Neural cell (in vitro differentiated cells): ENCODE measurements around the gene PROKR2. TPM values are rescaled to one million over a fixed set of nuclear protein-coding genes. Genes with fewer than 3 reads are reported as not detected.

Experiments used
- H2AFZ ChIP-seq: fragments of 200-600, 300-800 bp; sonication (generic), shearing (Covaris generic); 2 replicates; pipeline ENCODE4 v1.6.0; 2014; ENCODE audit warnings: low read depth, mild to moderate bottlenecking, antibody characterized with exemption, low read length, moderate library complexity
- H3F3A ChIP-seq: fragments of 200-600 bp; shearing (Covaris generic); 2 replicates; pipeline ENCODE4 v1.6.1; 2016; ENCODE audit warnings: mild to moderate bottlenecking, moderate library complexity, mixed read lengths, antibody characterized with exemption, low read length; ENCODE audit not compliant: insufficient read depth, poor library complexity, severe bottlenecking
- H3K27ac ChIP-seq: fragments of 200-600, 300-800 bp; sonication (generic), shearing (Covaris generic); 2 replicates; pipeline ENCODE4 v1.5.1; 2014; ENCODE audit warnings: mild to moderate bottlenecking, low read length, moderate library complexity
- H3K27me3 ChIP-seq: fragments of 300-800, 200-600 bp; sonication (generic), shearing (Covaris generic); 2 replicates; pipeline ENCODE4 v1.6.0; 2014; ENCODE audit warnings: mild to moderate bottlenecking, low read depth, low read length, moderate library complexity; ENCODE audit not compliant: insufficient read depth
- H3K36me3 ChIP-seq: fragments of 300-800, 200-600 bp; sonication (generic), shearing (Covaris generic); 2 replicates; pipeline ENCODE4 v1.5.1; 2014; ENCODE audit warnings: mild to moderate bottlenecking, antibody characterized with exemption, low read length, moderate library complexity; ENCODE audit not compliant: insufficient read depth
- H3K4me2 ChIP-seq: fragments of 300-800, 200-600 bp; sonication (generic), shearing (Covaris generic); 2 replicates; pipeline ENCODE4 v1.6.0; 2014; ENCODE audit warnings: mild to moderate bottlenecking, low read length
- H3K4me3 ChIP-seq: fragments of 300-800, 200-600 bp; sonication (generic), shearing (Covaris generic); 2 replicates; pipeline ENCODE4 v1.5.1; 2014; ENCODE audit warnings: mild to moderate bottlenecking, low read length, moderate library complexity
- H3K79me2 ChIP-seq: fragments of 200-600 bp; shearing (Covaris generic); replicated peaks from 2 replicates; pipeline ENCODE4 v1.6.0; 2014; ENCODE audit warnings: mild to moderate bottlenecking, low read length, moderate library complexity; ENCODE audit not compliant: insufficient read depth
- H3K9ac ChIP-seq: fragments of 300-800, 200-600 bp; sonication (generic), shearing (Covaris generic); 2 replicates; pipeline ENCODE4 v1.6.1; 2016; ENCODE audit warnings: mild to moderate bottlenecking, low read length, mixed read lengths
- H3K9me2 ChIP-seq: fragments of 200-600 bp; shearing (Covaris generic); 2 replicates; pipeline ENCODE4 v1.6.1; 2016; ENCODE audit warnings: mild to moderate bottlenecking, low read length, mixed read lengths; ENCODE audit not compliant: insufficient read depth
- H3K9me3 ChIP-seq: fragments of 200-600, 300-800 bp; sonication (generic), shearing (Covaris generic); 2 replicates; pipeline ENCODE4 v1.6.1; 2016; ENCODE audit warnings: mild to moderate bottlenecking, mixed run types, low read length, moderate library complexity, mixed read lengths
- H4K20me1 ChIP-seq: fragments of 200-600 bp; shearing (Covaris generic); 2 replicates; pipeline ENCODE4 v1.6.1; 2016; ENCODE audit warnings: mild to moderate bottlenecking, mixed run types; ENCODE audit not compliant: insufficient read depth
- EP300 ChIP-seq: fragments of 450-650 bp; conservative IDR thresholded peaks from 2 replicates; pipeline ENCODE4 v1.6.1; 2014; ENCODE audit warnings: antibody characterized with exemption, mild to moderate bottlenecking, moderate library complexity; ENCODE audit not compliant: poor library complexity, severe bottlenecking
- EZH2 ChIP-seq: fragments of 200-600, 300-800 bp; shearing (Covaris generic), sonication (generic); IDR thresholded peaks from 2 replicates; pipeline ENCODE4 v1.6.1; 2014; ENCODE audit warnings: antibody characterized with exemption, low read length, borderline replicate concordance, mild to moderate bottlenecking; ENCODE audit not compliant: insufficient read depth, poor library complexity, severe bottlenecking
- MXI1 ChIP-seq: fragments of 450-650 bp; conservative IDR thresholded peaks from 2 replicates; pipeline ENCODE4 v1.6.1; 2014; ENCODE audit warnings: antibody characterized with exemption, mild to moderate bottlenecking; ENCODE audit not compliant: poor library complexity, severe bottlenecking
- POLR2AphosphoS5 ChIP-seq: IDR thresholded peaks from 2 replicates; pipeline ENCODE4 v1.6.1; 2012
- RAD21 ChIP-seq: fragments of 450-650 bp; conservative IDR thresholded peaks from 2 replicates; pipeline ENCODE4 v1.6.1; 2014; ENCODE audit warnings: antibody characterized with exemption, mild to moderate bottlenecking, moderate library complexity
- SMC3 ChIP-seq: fragments of 450-650 bp; conservative IDR thresholded peaks from 2 replicates; pipeline ENCODE4 v1.6.1; 2014; ENCODE audit warnings: antibody characterized with exemption, mild to moderate bottlenecking, moderate library complexity; ENCODE audit not compliant: poor library complexity
- TAF1 ChIP-seq: IDR thresholded peaks from 2 replicates; pipeline ENCODE4 v1.6.1; 2012; ENCODE audit warnings: low read depth
- polyA minus RNA-seq: library from RNA; depleted of rRNA, polyadenylated mRNA; stranded (reverse); fragments of >200 nt; gene quantifications from 2 replicates; pipeline ENCODE4 v1.2.3, GENCODE V29; 2014
- polyA plus RNA-seq: library from polyadenylated mRNA; depleted of rRNA; stranded (reverse); fragments of >200 nt; gene quantifications from 2 replicates; pipeline ENCODE4 v1.2.3, GENCODE V29; 2014
- TF ChIP-seq, protein P1 (sequence below): IDR thresholded peaks from 2 replicates; pipeline ENCODE4 v1.6.1; 2012; ENCODE audit warnings: borderline replicate concordance
- TF ChIP-seq, protein P2 (sequence below): fragments of 450-650 bp; IDR thresholded peaks from 2 replicates; pipeline ENCODE4 v1.5.1; 2014; ENCODE audit warnings: antibody characterized with exemption, mild to moderate bottlenecking, moderate library complexity; ENCODE audit not compliant: poor library complexity, severe bottlenecking

PROKR2 gene
- not detected in 2 replicates for polyA plus RNA-seq
- polyA minus RNA-seq: not detected in 2 replicates

GRCh38 chr20:5316188-5317158, at the start of gene PROKR2:
TSS of gene PROKR2 (minus strand) at chr20:5316954. CDS start at chr20:5314369, 2,585 bp downstream.
- Histone ChIP-seq H3K9me3 (no peaks in the 10 kb centered on the region), H3K4me2 (peak within 1 kb of the TSS; percentile 38), H3K79me2 (no peaks in the 10 kb centered on the region), H3K36me3 (no peaks in the 10 kb centered on the region), H3F3A (no peaks in the 10 kb centered on the region), H3K27ac (no peak within 1 kb of the TSS), H3K27me3 (peaks cover 58% of the 10 kb centered on the region), H3K9ac (peak within 1 kb of the TSS; percentile 44), H3K9me2 (no peaks in the 10 kb centered on the region), H3K4me3 (peak within 1 kb of the TSS; percentile 78), H4K20me1 (no peaks in the 10 kb centered on the region), H2AFZ (peak within 1 kb of the TSS; percentile 21)
- TF ChIP-seq POLR2AphosphoS5: no peak
- TF ChIP-seq SMC3: peak; percentile 57
- TF ChIP-seq MXI1: peak; percentile 25
- TF ChIP-seq, protein P1, sequence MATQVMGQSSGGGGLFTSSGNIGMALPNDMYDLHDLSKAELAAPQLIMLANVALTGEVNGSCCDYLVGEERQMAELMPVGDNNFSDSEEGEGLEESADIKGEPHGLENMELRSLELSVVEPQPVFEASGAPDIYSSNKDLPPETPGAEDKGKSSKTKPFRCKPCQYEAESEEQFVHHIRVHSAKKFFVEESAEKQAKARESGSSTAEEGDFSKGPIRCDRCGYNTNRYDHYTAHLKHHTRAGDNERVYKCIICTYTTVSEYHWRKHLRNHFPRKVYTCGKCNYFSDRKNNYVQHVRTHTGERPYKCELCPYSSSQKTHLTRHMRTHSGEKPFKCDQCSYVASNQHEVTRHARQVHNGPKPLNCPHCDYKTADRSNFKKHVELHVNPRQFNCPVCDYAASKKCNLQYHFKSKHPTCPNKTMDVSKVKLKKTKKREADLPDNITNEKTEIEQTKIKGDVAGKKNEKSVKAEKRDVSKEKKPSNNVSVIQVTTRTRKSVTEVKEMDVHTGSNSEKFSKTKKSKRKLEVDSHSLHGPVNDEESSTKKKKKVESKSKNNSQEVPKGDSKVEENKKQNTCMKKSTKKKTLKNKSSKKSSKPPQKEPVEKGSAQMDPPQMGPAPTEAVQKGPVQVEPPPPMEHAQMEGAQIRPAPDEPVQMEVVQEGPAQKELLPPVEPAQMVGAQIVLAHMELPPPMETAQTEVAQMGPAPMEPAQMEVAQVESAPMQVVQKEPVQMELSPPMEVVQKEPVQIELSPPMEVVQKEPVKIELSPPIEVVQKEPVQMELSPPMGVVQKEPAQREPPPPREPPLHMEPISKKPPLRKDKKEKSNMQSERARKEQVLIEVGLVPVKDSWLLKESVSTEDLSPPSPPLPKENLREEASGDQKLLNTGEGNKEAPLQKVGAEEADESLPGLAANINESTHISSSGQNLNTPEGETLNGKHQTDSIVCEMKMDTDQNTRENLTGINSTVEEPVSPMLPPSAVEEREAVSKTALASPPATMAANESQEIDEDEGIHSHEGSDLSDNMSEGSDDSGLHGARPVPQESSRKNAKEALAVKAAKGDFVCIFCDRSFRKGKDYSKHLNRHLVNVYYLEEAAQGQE: no peak
- TF ChIP-seq RAD21: peak; percentile 57
- TF ChIP-seq, protein P2, sequence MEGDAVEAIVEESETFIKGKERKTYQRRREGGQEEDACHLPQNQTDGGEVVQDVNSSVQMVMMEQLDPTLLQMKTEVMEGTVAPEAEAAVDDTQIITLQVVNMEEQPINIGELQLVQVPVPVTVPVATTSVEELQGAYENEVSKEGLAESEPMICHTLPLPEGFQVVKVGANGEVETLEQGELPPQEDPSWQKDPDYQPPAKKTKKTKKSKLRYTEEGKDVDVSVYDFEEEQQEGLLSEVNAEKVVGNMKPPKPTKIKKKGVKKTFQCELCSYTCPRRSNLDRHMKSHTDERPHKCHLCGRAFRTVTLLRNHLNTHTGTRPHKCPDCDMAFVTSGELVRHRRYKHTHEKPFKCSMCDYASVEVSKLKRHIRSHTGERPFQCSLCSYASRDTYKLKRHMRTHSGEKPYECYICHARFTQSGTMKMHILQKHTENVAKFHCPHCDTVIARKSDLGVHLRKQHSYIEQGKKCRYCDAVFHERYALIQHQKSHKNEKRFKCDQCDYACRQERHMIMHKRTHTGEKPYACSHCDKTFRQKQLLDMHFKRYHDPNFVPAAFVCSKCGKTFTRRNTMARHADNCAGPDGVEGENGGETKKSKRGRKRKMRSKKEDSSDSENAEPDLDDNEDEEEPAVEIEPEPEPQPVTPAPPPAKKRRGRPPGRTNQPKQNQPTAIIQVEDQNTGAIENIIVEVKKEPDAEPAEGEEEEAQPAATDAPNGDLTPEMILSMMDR: peak; percentile 69
- TF ChIP-seq EP300: no peak
- TF ChIP-seq TAF1: no peak
- TF ChIP-seq EZH2: peak; percentile 49

GRCh38 chr20:5364997-5365597, 48.3 kb upstream of the PROKR2 start:
- Histone ChIP-seq H3K4me3 (no peak overlapping the region), H3K27ac (no peak overlapping the region), H3K4me2 (no peak overlapping the region), H3K9me3 (no peaks in the 10 kb centered on the region), H3F3A (no peaks in the 10 kb centered on the region), H3K79me2 (no peaks in the 10 kb centered on the region), H2AFZ (no peak overlapping the region), H3K27me3 (no peaks in the 10 kb centered on the region), H3K9ac (no peak overlapping the region), H3K9me2 (no peaks in the 10 kb centered on the region), H3K36me3 (no peaks in the 10 kb centered on the region), H4K20me1 (no peaks in the 10 kb centered on the region)
- TF ChIP-seq, protein P2: no peak
- no peak for TF ChIP-seq RAD21
- TF ChIP-seq MXI1: no peak
- no peak for TF ChIP-seq SMC3
- no peak for TF ChIP-seq POLR2AphosphoS5
- TF ChIP-seq EP300: no peak
- TF ChIP-seq, protein P1: no peak
- TF ChIP-seq EZH2: no peak
- no peak for TF ChIP-seq TAF1
